GM19467 (cell line): Measurements from ENCODE around the gene PRTN3.

Experiments
- ATAC-seq: cut with Tn5 transposase; IDR thresholded peaks from one replicate; pipeline ENCODE4 v1.9.1; 2021; ENCODE audit warnings: mild to moderate bottlenecking, moderate library complexity; ENCODE audit not compliant: unreplicated experiment

The PRTN3 gene

DNA sequence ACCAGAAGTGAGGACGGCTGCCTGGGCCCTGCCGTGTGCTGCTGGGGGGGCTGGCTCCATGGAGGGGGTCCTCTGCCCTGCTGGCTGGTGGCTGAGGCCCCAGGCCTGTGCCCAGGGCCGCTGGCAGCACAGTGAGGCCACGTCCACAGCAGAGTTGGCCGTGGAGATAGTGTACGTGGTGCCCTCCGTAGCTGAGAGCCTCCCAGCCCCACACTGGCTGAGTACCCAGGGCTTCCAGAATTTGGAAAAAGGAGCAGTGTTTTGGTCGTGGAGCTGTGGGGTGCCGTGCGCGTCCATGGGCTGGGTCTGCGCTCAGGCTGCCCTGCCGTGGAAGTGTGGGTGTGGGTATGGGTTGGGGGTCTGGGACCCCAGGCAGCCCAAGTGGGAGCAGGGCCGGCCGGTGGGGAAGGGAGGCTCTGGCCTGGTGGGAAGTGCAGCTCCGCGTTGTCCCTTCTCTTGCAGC, 37.7 kb upstream of the PRTN3 start:
- no peak for ATAC-seq

DNA sequence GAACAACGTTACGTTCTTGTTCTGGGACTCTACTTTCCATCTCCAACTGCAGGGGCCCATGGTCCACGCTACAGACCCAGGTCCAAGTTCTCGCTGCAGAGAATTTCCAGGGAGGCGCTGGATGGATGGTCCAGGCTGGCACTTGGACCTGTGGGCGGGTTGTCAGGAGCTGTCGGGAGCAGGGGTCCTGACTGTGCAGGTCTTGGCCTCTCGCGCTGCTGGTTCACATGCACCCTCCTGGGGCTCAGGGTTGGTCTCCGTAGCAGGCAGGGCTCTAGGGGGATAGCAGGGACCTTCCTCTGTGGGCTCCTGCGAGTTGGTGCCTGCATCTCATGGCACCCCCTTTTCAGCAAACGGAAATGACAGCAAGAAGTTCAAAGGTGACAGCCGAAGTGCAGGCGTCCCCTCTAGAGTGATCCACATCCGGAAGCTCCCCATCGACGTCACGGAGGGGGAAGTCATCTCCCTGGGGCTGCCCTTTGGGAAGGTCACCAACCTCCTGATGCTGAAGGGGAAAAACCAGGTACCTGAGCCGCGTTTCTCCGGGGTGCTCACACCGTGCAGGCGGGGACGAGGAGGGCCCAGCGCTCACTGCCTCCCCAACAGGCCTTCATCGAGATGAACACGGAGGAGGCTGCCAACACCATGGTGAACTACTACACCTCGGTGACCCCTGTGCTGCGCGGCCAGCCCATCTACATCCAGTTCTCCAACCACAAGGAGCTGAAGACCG, 36.9 kb upstream of the PRTN3 start:
- ATAC-seq: no peak

GRCh38 chr19:804419-805165, 36.2 kb upstream of the PRTN3 start:
- ATAC-seq: no peak

- ATAC-seq: no peak
These were observed 35.6 kb upstream of the PRTN3 start for GRCh38 chr19:805166-805551.

DNA sequence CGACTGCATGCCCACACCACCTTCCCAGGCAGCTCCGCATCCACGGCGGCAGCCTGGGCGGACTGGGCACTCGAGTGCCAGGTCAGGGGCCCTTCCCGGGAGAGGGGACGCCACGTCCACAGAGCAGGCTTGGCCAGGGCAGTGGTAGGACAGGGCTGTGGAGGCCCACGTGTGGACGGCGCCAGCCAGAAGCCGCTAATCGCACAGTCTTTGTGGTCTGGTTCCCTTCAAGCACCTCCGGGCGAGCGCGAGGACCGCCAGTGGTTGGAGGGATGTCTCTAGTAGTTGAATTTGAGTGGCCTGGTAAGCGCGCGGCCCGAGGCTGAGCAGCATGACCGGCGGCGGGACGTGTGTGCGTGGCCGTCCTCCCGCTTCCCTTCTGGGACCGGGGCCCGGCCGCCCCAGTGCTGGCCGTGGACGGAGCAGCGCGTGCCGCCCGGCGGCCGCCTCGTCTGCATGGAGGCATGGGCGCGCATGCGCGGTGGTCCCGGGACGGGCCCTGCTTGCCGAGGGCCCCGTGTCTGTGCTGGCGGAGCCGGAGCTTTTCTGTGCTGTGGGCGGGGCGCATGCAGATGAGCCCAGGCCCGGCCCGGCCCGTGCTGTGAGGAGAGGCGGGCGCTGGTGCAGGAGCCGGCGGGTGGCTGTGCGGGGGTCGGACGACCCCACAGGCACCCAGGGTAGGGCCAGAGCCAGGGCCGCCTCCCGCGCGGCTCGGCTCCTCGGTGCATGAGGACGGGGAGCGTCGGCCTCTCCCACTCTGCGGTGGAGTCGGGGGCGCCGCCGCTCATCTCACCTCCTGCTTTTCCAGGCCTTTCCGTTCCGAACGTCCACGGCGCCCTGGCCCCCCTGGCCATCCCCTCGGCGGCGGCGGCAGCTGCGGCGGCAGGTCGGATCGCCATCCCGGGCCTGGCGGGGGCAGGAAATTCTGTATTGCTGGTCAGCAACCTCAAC, 34.9 kb upstream of the PRTN3 start:
- ATAC-seq: no peak

GRCh38 chr19:806815-807421, 33.9 kb upstream of the PRTN3 start:
- no peak for ATAC-seq

DNA sequence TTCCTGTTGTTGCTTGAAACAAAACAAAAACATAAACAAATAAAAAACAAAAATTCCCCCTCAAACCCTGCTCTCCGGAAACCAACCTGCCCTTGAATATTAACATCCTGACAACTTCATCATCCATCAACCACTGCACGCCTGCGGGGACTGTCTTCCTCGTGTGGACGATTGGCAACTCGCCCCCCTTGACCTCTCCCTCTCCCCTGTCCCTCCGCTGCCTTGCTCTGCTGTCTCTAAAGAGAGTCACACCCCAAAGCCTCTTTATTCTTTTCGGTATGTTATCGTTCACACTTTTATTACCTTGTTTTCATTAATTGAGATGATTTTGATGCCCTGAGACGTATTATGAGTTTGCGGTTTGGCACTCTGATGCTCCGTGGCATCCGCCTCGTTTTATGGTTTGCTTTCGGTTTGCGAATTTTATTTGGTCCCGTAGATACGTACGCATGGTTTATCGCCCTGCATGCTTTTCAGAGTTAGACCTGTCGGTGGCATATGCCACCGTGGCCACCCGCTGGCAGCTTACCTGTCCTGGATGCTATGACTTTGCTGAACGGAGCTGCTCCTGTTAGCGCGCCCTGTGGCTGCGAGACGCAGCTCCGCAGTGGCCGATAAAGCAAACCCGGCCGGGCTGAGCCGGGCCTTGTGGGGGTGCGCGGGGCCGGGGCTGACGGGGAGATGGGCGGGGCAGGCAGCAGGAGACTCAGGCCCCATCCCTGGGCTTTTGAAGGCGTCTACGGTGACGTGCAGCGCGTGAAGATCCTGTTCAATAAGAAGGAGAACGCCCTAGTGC, 33.0 kb upstream of the PRTN3 start:
- no peak for ATAC-seq

GRCh38 chr19:808423-808775, 32.4 kb upstream of the PRTN3 start:
- no peak for ATAC-seq

DNA sequence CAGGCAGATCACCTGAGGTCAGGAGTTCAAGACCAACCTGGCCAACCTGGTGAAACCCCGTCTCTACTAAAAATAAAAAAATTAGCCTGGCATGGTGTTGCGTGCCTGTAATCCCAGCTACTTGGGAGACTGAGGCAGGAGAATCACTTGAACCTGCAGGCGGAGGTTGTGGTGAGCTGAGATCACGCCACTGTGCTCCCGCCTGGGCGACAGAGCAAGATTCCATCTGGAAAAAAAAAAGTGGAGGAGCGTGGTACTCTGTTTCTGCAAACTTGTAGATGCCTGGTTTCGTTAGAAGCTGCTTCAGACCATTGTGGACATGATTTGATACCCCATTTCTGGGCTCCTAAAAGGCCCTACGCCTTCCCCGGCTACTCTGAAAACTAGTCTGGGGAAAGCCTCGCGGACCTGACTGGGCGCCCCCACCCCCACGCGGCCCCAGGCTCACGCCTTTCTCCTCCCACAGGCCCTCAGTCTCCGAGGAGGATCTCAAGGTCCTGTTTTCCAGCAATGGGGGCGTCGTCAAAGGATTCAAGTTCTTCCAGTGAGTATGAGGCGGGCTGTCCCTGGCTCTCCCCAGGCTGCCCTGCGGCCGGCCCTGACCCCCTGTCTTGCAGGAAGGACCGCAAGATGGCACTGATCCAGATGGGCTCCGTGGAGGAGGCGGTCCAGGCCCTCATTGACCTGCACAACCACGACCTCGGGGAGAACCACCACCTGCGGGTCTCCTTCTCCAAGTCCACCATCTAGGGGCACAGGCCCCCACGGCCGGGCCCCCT, 30.5 kb upstream of the PRTN3 start:
- no peak for ATAC-seq

DNA sequence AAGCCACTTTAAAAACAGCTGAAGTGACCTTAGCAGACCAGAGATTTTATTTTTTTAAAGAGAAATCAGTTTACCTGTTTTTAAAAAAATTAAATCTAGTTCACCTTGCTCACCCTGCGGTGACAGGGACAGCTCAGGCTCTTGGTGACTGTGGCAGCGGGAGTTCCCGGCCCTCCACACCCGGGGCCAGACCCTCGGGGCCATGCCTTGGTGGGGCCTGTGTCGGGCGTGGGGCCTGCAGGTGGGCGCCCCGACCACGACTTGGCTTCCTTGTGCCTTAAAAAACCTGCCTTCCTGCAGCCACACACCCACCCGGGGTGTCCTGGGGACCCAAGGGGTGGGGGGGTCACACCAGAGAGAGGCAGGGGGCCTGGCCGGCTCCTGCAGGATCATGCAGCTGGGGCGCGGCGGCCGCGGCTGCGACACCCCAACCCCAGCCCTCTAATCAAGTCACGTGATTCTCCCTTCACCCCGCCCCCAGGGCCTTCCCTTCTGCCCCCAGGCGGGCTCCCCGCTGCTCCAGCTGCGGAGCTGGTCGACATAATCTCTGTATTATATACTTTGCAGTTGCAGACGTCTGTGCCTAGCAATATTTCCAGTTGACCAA, 29.8 kb upstream of the PRTN3 start:
- ATAC-seq: no peak

DNA sequence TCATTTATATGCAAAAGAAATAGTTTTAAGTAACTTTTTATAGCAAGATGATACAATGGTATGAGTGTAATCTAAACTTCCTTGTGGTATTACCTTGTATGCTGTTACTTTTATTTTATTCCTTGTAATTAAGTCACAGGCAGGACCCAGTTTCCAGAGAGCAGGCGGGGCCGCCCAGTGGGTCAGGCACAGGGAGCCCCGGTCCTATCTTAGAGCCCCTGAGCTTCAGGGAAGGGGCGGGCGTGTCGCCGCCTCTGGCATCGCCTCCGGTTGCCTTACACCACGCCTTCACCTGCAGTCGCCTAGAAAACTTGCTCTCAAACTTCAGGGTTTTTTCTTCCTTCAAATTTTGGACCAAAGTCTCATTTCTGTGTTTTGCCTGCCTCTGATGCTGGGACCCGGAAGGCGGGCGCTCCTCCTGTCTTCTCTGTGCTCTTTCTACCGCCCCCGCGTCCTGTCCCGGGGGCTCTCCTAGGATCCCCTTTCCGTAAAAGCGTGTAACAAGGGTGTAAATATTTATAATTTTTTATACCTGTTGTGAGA, 29.2 kb upstream of the PRTN3 start:
- no peak for ATAC-seq

DNA sequence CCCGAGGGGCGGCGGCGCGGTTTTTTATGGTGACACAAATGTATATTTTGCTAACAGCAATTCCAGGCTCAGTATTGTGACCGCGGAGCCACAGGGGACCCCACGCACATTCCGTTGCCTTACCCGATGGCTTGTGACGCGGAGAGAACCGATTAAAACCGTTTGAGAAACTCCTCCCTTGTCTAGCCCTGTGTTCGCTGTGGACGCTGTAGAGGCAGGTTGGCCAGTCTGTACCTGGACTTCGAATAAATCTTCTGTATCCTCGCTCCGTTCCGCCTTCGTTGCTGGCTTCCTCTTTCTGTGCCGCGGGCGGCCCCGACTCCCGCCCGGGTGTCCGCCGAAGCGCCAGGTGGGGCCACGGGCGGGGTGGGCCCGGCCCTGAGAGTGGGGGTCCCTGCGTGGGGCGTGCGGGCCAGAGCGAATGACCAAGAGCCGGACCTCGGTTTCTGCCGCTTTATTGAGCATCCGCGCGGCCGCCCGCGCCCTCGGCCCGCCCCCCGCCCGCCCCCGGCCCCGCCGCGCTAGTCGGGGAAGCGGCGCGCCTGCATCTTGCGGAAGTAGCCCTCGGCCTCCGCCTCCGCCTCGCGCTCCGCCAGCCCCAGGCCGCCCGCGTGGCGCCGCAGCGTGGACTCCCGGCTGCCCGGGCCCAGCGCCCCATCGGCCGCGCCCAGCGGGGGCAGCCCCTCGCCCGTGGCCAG, 28.6 kb upstream of the PRTN3 start:
- no peak for ATAC-seq

GRCh38 chr19:812747-813218, 28.0 kb upstream of the PRTN3 start:
- no peak for ATAC-seq

DNA sequence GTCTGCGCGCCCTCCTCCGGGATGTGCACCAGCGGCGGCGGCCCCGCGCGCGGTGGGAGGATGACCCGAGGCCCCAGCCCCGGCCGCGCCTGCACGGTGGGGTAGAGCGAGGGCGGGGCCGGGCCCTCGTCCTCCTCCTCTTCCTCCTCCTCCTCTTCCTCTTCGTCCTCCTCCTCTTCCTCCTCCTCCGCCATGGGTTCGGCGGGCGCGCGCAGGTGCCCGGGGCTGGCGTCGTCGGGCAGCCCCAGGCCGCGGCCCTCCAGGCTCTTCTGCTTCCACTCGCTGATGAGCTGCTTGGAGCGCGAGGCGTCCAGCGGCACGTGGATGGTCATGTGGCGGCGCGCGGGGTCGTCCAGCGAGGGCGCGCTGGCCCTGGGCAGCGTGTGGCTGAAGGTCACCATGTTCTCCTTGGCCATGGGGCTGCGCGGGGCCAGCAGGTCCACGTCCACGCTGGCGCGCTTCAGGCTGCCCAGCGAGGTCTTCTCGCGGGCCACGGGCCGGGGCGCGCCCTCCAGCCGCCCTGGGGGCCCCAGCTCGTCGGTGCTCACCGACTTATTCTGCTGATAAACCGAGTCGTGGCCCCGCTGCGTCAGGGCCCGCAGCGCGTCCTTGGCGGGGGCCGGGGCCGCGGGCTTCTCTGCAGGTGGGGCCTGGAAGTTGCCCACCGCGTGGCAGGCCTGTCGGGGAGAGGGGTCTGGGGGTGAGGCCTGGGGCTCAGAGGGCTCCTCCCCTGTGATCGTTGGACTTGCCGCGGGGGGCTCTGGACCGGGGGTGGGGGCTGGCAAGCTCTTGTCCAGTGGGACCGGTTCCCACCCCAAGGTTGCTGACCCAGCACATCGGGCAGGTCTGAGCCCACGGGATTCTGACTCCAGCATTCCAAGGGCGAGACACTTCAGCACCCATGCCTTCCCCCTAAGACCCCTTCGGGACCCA, 27.3 kb upstream of the PRTN3 start:
- no peak for ATAC-seq

- no peak for ATAC-seq
These were observed 26.4 kb upstream of the PRTN3 start for GRCh38 chr19:814152-815078.
